ENCODE results near the gene SAMD10. TPM values are rescaled to one million over a fixed set of nuclear protein-coding genes. Genes with fewer than 3 reads are reported as not detected.

Gene SAMD10
- total and polyA plus RNA-seq, 2 of the 8 experiments (the other 6 are each of a cell fraction or from before 2014, with no cell fraction given), result 3.0 to 5.2 TPM

DNA sequence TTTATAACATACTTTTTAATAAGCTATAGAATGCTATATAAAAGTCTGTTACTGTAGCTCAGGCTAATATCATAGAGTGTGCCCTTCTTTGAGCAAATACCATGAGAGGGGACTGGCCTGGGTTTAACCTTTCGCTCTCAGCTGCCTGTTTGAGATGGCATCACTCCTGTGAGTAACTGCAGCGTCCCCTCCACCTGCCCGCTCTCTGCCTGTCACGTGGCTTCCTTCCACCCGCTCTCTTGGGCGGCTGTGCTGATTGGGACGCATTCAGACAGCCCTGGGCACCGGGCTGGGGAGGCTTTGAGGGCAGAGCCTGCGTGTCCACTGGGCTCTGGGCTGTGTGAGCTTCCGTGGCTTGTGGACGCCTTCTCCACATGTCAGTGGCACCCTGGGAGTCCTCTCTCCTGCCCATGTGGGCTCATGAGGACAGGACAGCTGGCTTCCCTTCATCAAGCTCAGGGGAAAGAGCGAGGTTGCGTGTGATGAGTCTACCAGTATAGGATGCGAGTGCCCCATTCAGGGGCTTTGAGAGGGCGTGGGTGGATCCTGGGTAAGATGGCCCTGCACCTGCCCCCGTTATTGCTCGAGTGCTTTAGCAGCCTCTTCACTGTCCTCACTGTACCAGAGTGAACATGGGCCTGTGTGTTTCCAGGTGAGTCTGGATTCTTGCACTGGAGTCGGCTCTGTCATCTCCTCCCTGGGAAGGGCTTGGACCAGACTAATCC is 45.8 kb upstream of the SAMD10 start:
- Histone ChIP-seq H4K5ac (ENCODE audit: insufficient read length, low read depth, low read length) (no peak overlapping the region), H3K9ac (replicated peaks in 1 of 4; ENCODE audit: extremely low read depth in 1 of 4, low read depth in 3 of 4, low read length in 3 of 4) (no peak overlapping the region), H2BK20ac (ENCODE audit: low read length) (no peak overlapping the region), H3K79me1 (ENCODE audit: low read depth, low read length) (peaks cover 10% of the 10 kb centered on the region), H2BK12ac (ENCODE audit: low read depth, low read length) (no peak overlapping the region), H3K14ac (ENCODE audit: insufficient read length) (no peak overlapping the region), H2AFZ (ENCODE audit: low read length) (no peak overlapping the region), H3K4me2 (ENCODE audit: insufficient read depth in 1 of 2, low read depth in 2 of 2, low read length in 2 of 2) (no peak overlapping the region), H3K4me1 (replicated peaks in 1 of 4; ENCODE audit: control insufficient read depth in 3 of 4, insufficient read depth in 4 of 4, low read length in 3 of 4) (no peaks in the 10 kb centered on the region), H3K23me2 (ENCODE audit: low read depth, low read length) (0 out of 2 replicates have a peak, but pooled peaks cover 4% of the 10 kb centered on the region), H3K27me3 (replicated peaks in 1 of 4; ENCODE audit: control insufficient read depth in 3 of 4, extremely low read depth in 1 of 4, insufficient read depth in 3 of 4, low read length in 3 of 4) (no peaks in the 10 kb centered on the region), H2BK15ac (ENCODE audit: low read length) (no peak overlapping the region), H3K56ac (replicated peaks; ENCODE audit: insufficient read length, low read depth, low read length) (no peak overlapping the region), H4K8ac (ENCODE audit: extremely low read depth, insufficient read depth, low read length) (no peak overlapping the region), H3K23ac (ENCODE audit: insufficient read length) (no peak overlapping the region), H3K79me2 (ENCODE audit: control insufficient read depth in 1 of 2, insufficient read depth in 2 of 2, low read length in 2 of 2) (no peaks in the 10 kb centered on the region), H4K20me1 (replicated peaks in 1 of 2; ENCODE audit: control insufficient read depth in 1 of 2, insufficient read depth in 2 of 2, low read length in 2 of 2) (peaks cover 3 to 19% of the 10 kb centered on the region in 2 experiments), H3K36me3 (ENCODE audit: control insufficient read depth in 2 of 4, insufficient read depth in 4 of 4, low read length in 3 of 4) (peaks cover 21 to 56% (median 46%) of the 10 kb centered on the region in 4 experiments), H3K4me3 (ENCODE audit: extremely low read depth in 1 of 4, insufficient read depth in 2 of 4, low read depth in 3 of 4, low read length in 4 of 4) (no peak overlapping the region), H4K91ac (replicated peaks; ENCODE audit: insufficient read length, low read length) (no peak overlapping the region), H2BK120ac (replicated peaks; ENCODE audit: low read depth, low read length) (no peak overlapping the region), H2AK5ac (ENCODE audit: low read depth, low read length) (no peak overlapping the region), H3K27ac (ENCODE audit: low read depth, low read length) (no peak overlapping the region), H3K9me3 (ENCODE audit: insufficient read depth in 2 of 2, low read depth in 1 of 2, low read length in 1 of 2) (no peaks in the 10 kb centered on the region), H3K4ac (replicated peaks; ENCODE audit: insufficient read length, low read depth, low read length) (no peak overlapping the region), H3K18ac (ENCODE audit: extremely low read depth, low read length) (no peak overlapping the region), H2BK5ac (ENCODE audit: low read depth, low read length) (no peak overlapping the region)
- FAIRE-seq, result no peak
- 89% methylated on average over 18 of the region's 18 CpGs; no CpG with 5 or more reads in 1 of the 2 experiments for whole genome bisulfite sequencing, 2 experiments (ENCODE audit: extremely low coverage in 1 of 2, insufficient coverage in 1 of 2, insufficient read length in 1 of 2, insufficient replicate concordance in 2 of 2, low coverage in 1 of 2, low lambda C conversion rate in 2 of 2, missing lambda C conversion rate in 1 of 2)
- DNase-seq (ENCODE audit: low read depth in 1 of 2, low spot score in 2 of 2), result no peak
- CTCF ChIA-PET (ENCODE audit: partially characterized antibody), result interaction anchor here (3.0 kb wide), 1 partner anchor 95 kb away, joined by 17 read pairs; no protein-coding TSS in a partner anchor
- POLR2A ChIA-PET (ENCODE audit: partially characterized antibody), result interaction anchor here (0.7 kb wide), 1 partner anchor 9 kb away, joined by 3 read pairs; no protein-coding TSS in a partner anchor
- TF ChIP-seq SP4 (IDR thresholded peaks at IDR 0.05; ENCODE audit: low read length) (no peak), TEAD4 (IDR thresholded peaks at IDR 0.05; ENCODE audit: low read depth, low read length) (no peak)

Data from H1 (cell line).